Kidney epithelial cell (primary cell): Measurements from ENCODE around the gene EDC3. TPM values are rescaled to one million over a fixed set of nuclear protein-coding genes. Genes with fewer than 3 reads are reported as not detected.
A peak's percentile ranks its signal among the peaks of the same experiment; 100 is the strongest.

ENCODE experiments used
- DNase-seq: peaks from one replicate; pipeline ENCODE4 v3.0.0-alpha.2; 2010; ENCODE audit warnings: low read depth
- H3K27me3 ChIP-seq: 2 replicates; pipeline ENCODE4 v1.6.0; 2011; ENCODE audit warnings: low read length; ENCODE audit not compliant: control insufficient read depth, insufficient read depth
- H3K36me3 ChIP-seq: 2 replicates; pipeline ENCODE4 v1.5.1; 2011; ENCODE audit warnings: low read length; ENCODE audit not compliant: control insufficient read depth, insufficient read depth
- H3K4me3 ChIP-seq: 2 replicates; pipeline ENCODE4 v1.5.1; 2011; ENCODE audit warnings: low read depth, mild to moderate bottlenecking, control low read depth, low read length
- CTCF ChIP-seq: IDR thresholded peaks from 2 replicates; pipeline ENCODE4 v1.5.1; 2011; ENCODE audit warnings: mild to moderate bottlenecking, moderate library complexity, low read length, control low read depth, inconsistent platforms; ENCODE audit not compliant: insufficient read depth, poor library complexity, severe bottlenecking
- total RNA-seq: library from RNA; depleted of rRNA; stranded (reverse); fragments of >200 nt; gene quantifications from 2 replicates; pipeline ENCODE4 v1.2.3, GENCODE V29; 2015

EDC3 gene
- total RNA-seq, 1 donor from 2014 or later, result 15.3 TPM

- no peak for TF ChIP-seq CTCF
- DNase-seq, result peak; percentile 58
- H3K36me3 ChIP-seq, result no peaks in the 10 kb centered on the region
- H3K4me3 ChIP-seq, result no peak overlapping the region
- no peaks in the 10 kb centered on the region for H3K27me3 ChIP-seq
These were observed 42.3 kb downstream of the EDC3 start for GRCh38 chr15:74653426-74654102.

GRCh38 chr15:74651242-74651741 is 44.5 kb downstream of the EDC3 start:
- H3K4me3 ChIP-seq, result no peak overlapping the region
- peak; percentile 60 for DNase-seq
- no peak for TF ChIP-seq CTCF
- no peaks in the 10 kb centered on the region for H3K27me3 ChIP-seq
- H3K36me3 ChIP-seq, result no peaks in the 10 kb centered on the region

GRCh38 chr15:74648051-74648842 is 47.6 kb downstream of the EDC3 start:
- H3K36me3 ChIP-seq, result no peaks in the 10 kb centered on the region
- H3K27me3 ChIP-seq, result no peaks in the 10 kb centered on the region
- no peak overlapping the region for H3K4me3 ChIP-seq
- DNase-seq, result no peak
- no peak for TF ChIP-seq CTCF

- no peak for TF ChIP-seq CTCF
- Histone ChIP-seq H3K27me3 (no peaks in the 10 kb centered on the region), H3K4me3 (no peak overlapping the region), H3K36me3 (no peaks in the 10 kb centered on the region)
- no peak for DNase-seq
These were observed 49.3 kb downstream of the EDC3 start for GRCh38 chr15:74646480-74646879.

GRCh38 chr15:74643665-74644204 is 52.1 kb downstream of the EDC3 start:
- H3K4me3 ChIP-seq, result no peak overlapping the region
- TF ChIP-seq CTCF, result no peak
- H3K27me3 ChIP-seq, result no peaks in the 10 kb centered on the region
- DNase-seq, result no peak
- no peaks in the 10 kb centered on the region for H3K36me3 ChIP-seq
